SK-N-SH (cell line): ENCODE data around the gene CA5A. TPM values are rescaled to one million over a fixed set of nuclear protein-coding genes. Genes with fewer than 3 reads are reported as not detected.
"Not testable (repeated sequence)": the region's sequence is repeated elsewhere in the genome, so short reads cannot be mapped to it uniquely, and the experiment has no call there.

ENCODE experiments used
- CTCF ChIA-PET: fragments of 300-600, 350-600 bp; formaldehyde crosslinking; extraction: SDS; loops from one replicate; lab custom pipeline; 2021; lab: Yijun Ruan, JAX
- POLR2A ChIA-PET: fragments of 350-600 bp; sonication (Branson Sonifier 250); formaldehyde crosslinking; extraction: SDS; loops from one replicate; lab custom pipeline; 2020; ENCODE audit warnings: antibody characterized with exemption, inconsistent platforms; lab: Yijun Ruan, JAX
- DNase-seq: peaks from one replicate; pipeline ENCODE4 v3.0.0; 2012
- H2AFZ ChIP-seq: fragments of 200-600 bp; sonication (generic); 2 replicates; pipeline ENCODE4 v1.8.1; 2016; ENCODE audit warnings: antibody characterized with exemption, mild to moderate bottlenecking, low read depth
- H3F3A ChIP-seq: fragments of 200-600 bp; sonication (generic); replicated peaks from 2 replicates; pipeline ENCODE3; 2016; ENCODE audit warnings: antibody characterized with exemption, mild to moderate bottlenecking; ENCODE audit not compliant: insufficient read depth
- H3K27ac ChIP-seq, 2 experiments: fragments of 200-500 bp in 1 of 2; fragments of 200-600 bp in 1 of 2; sonication (Bioruptor generic) in 1 of 2; sonication (generic), shearing (Covaris generic) in 1 of 2; 2 replicates each; pipeline versions ENCODE4 v1.5.1 to v1.6.1; 2014 to 2016; ENCODE audit warnings: low read depth in 2 of 2, inconsistent platforms in 1 of 2, low read length in 1 of 2, mild to moderate bottlenecking in 1 of 2, mixed read lengths in 1 of 2
- H3K27me3 ChIP-seq: fragments of 200-600 bp; sonication (generic), shearing (Covaris generic); 2 replicates; pipeline ENCODE4 v1.6.1; 2016; ENCODE audit warnings: mixed run types; ENCODE audit not compliant: insufficient read depth
- H3K36me3 ChIP-seq, 2 experiments: fragments of 200-500 bp in 1 of 2; fragments of 200-600 bp in 1 of 2; sonication (Bioruptor generic) in 1 of 2; sonication (generic) in 1 of 2; replicated peaks in 1 of 2; 2 replicates each; pipeline versions ENCODE3 to v1.5.1; 2014 to 2016; ENCODE audit warnings: low read length in 1 of 2, mild to moderate bottlenecking in 1 of 2; ENCODE audit not compliant: insufficient read depth in 2 of 2, control insufficient read depth in 1 of 2
- H3K4me1 ChIP-seq, 2 experiments: fragments of 200-500 bp in 1 of 2; fragments of 200-600 bp in 1 of 2; sonication (Bioruptor generic) in 1 of 2; sonication (generic), shearing (Covaris generic) in 1 of 2; 2 replicates each; pipeline versions ENCODE4 v1.5.1 to v1.6.1; 2014 to 2016; ENCODE audit warnings: low read depth in 1 of 2, low read length in 1 of 2, mixed run types in 1 of 2; ENCODE audit not compliant: insufficient read depth in 2 of 2, control insufficient read depth in 1 of 2
- H3K4me2 ChIP-seq: fragments of 200-600 bp; sonication (generic), shearing (Covaris generic); 2 replicates; pipeline ENCODE4 v1.6.1; 2017; ENCODE audit warnings: mixed run types
- H3K4me3 ChIP-seq, 2 experiments: fragments of 200-500 bp in 1 of 2; fragments of 200-600 bp in 1 of 2; sonication (Bioruptor generic) in 1 of 2; sonication (generic), shearing (Covaris generic) in 1 of 2; 2 replicates each; pipeline versions ENCODE4 v1.5.1 to v1.8.1; 2014 to 2016; ENCODE audit warnings: low read depth in 2 of 2, inconsistent platforms in 1 of 2, low read length in 1 of 2, mild to moderate bottlenecking in 1 of 2, mixed read lengths in 1 of 2, moderate library complexity in 1 of 2
- H3K79me2 ChIP-seq: fragments of 200-600 bp; sonication (generic); 2 replicates; pipeline ENCODE4 v1.8.1; 2017; ENCODE audit warnings: mild to moderate bottlenecking; ENCODE audit not compliant: insufficient read depth
- H3K9ac ChIP-seq: fragments of 200-600 bp; sonication (generic); 2 replicates; pipeline ENCODE4 v1.6.1; 2017; ENCODE audit warnings: mixed run types
- H3K9me2 ChIP-seq: fragments of 200-600 bp; sonication (generic); 2 replicates; pipeline ENCODE4 v1.6.1; 2017; ENCODE audit warnings: mixed run types
- H3K9me3 ChIP-seq: fragments of 200-600 bp; sonication (generic); 2 replicates; pipeline ENCODE4 v1.6.1; 2017; ENCODE audit warnings: mixed run types, mild to moderate bottlenecking, moderate library complexity
- H4K20me1 ChIP-seq: fragments of 200-600 bp; sonication (generic); 2 replicates; pipeline ENCODE4 v1.6.1; 2017; ENCODE audit warnings: mild to moderate bottlenecking, mixed run types; ENCODE audit not compliant: insufficient read depth
- FOSL2 ChIP-seq: IDR thresholded peaks from 2 replicates; pipeline ENCODE4 v1.4.0; 2012; ENCODE audit warnings: low read depth, mild to moderate bottlenecking, moderate library complexity, borderline replicate concordance
- JUND ChIP-seq: IDR thresholded peaks from 2 replicates; pipeline ENCODE4 v1.4.0; 2012
- MAX ChIP-seq: IDR thresholded peaks from 2 replicates; pipeline ENCODE4 v1.4.0; 2012; ENCODE audit warnings: low read depth
- MXI1 ChIP-seq: IDR thresholded peaks from 2 replicates; pipeline ENCODE4 v1.6.1; 2012; ENCODE audit warnings: mild to moderate bottlenecking, low read depth, low read length, improper control_type of control experiment
- PBX3 ChIP-seq: IDR thresholded peaks from 2 replicates; pipeline ENCODE4; 2012
- POLR2AphosphoS5 ChIP-seq: IDR thresholded peaks from 2 replicates; pipeline ENCODE4 v1.6.1; 2012; ENCODE audit warnings: low read depth, low read length
- SIN3A ChIP-seq: IDR thresholded peaks from 2 replicates; pipeline ENCODE4 v1.6.1; 2012; ENCODE audit warnings: low read depth, mild to moderate bottlenecking, low read length, moderate library complexity, borderline replicate concordance
- TAF1 ChIP-seq: IDR thresholded peaks from 2 replicates; pipeline ENCODE4 v1.6.1; 2012; ENCODE audit warnings: low read depth, mild to moderate bottlenecking, low read length, moderate library complexity, borderline replicate concordance
- WGBS: methylation state at CpG from one replicate; pipeline ENCODE4 v1.1.6; 2017; ENCODE audit warnings: low lambda C conversion rate; 5-methylcytosine and 5-hydroxymethylcytosine counted together
- polyA plus RNA-seq, 3 experiments: library from polyadenylated mRNA; depleted of rRNA; stranded (reverse); fragments of >200 nt; gene quantifications; 2 replicates each; pipeline ENCODE4 v1.2.3, GENCODE V29; 2012

Gene CA5A
- polyA plus RNA-seq, 1 of the 3 experiments (the other 2 are of a cell fraction) = not detected

DNA sequence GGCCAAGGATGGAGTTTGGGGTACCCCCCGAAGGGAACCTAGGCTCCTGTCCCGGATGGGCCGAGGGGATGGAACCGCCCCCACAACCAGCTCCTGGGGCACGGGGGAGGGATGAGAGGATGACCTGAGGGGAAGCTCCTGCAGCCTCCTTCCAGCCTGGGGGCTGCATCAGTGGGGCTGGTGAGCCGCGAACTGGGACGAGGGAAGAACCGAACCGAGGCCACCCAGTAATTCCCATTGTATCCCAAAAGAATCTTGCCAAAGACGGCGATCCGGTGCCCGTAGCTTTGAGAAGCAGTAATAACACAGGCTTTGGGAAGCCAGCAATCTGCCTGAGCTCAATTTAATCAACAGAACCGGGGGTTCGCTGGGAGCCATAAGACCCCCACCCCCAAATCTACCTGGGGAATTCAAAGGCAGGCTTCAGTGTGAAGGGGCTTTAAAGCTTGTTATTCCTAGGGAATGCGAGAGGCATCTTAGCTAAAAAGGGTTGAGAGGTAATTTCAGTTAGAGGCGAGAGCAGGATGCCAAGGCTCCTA lies 66.4 kb downstream of the CA5A start:
- ChIA-PET POLR2A (interaction anchor here (0.6 to 2.6 kb wide), 8 partner anchors 14 to 93 kb away, joined by 3 to 13 read pairs (median 6); partner anchors contain the start of gene BANP), CTCF (interaction anchor here (2.1 to 12.8 kb wide), 3 partner anchors 21 to 101 kb away, joined by 5 to 281 read pairs (median 207); no protein-coding TSS in a partner anchor)
- not testable (repeated sequence) for DNase-seq, H3K9me3 ChIP-seq, H3K4me3 ChIP-seq, H3K9me2 ChIP-seq, H3F3A ChIP-seq, H3K36me3 ChIP-seq, H2AFZ ChIP-seq, H3K4me2 ChIP-seq, H3K27me3 ChIP-seq, H3K9ac ChIP-seq, H3K27ac ChIP-seq
- peaks cover 7 to 16% of the 10 kb centered on the region in 2 experiments; a peak in 2 of 4 replicates for H3K4me1 ChIP-seq
- H3K79me2 ChIP-seq = peaks cover 21% of the 10 kb centered on the region
- peaks cover 25% of the 10 kb centered on the region for H4K20me1 ChIP-seq
- 78% methylated on average over 13 of the region's 18 CpGs for WGBS

GRCh38 chr16:87869061-87869878 lies 67.1 kb downstream of the CA5A start, which contains the start of gene SLC7A5:
SLC7A5 (minus strand) TSS chr16:87869507; CDS start chr16:87869422, 85 bp downstream.
- not testable (repeated sequence) for H3K9me3 ChIP-seq, H3F3A ChIP-seq, H3K9me2 ChIP-seq, H3K27me3 ChIP-seq, H3K36me3 ChIP-seq
- TF ChIP-seq TAF1 = 0 out of 2 replicates have a peak, but pooled peaks have one; percentile 14
- TF ChIP-seq MAX = peak; percentile 86
- peak; percentile 79 for TF ChIP-seq POLR2AphosphoS5
- ChIA-PET POLR2A (interaction anchor here (0.6 to 2.6 kb wide), 8 partner anchors 14 to 92 kb away, joined by 3 to 13 read pairs (median 6); partner anchors contain the start of gene BANP), CTCF (interaction anchor here (1.1 to 12.8 kb wide), 5 partner anchors 20 to 101 kb away, joined by 3 to 281 read pairs (median 5); no protein-coding TSS in a partner anchor)
- DNase-seq = peak; percentile 92
- H4K20me1 ChIP-seq = peaks cover 31% of the 10 kb centered on the region
- H3K27ac ChIP-seq = peak within 1 kb of the TSS; percentile 53 to 56; a peak in 3 of 4 replicates
- peak within 1 kb of the TSS; percentile 46; the same call in 1 of the 2 replicates for H2AFZ ChIP-seq
- H3K4me1 ChIP-seq = peaks cover 11 to 16% of the 10 kb centered on the region in 2 experiments; a peak in 2 of 4 replicates
- WGBS = 13% methylated on average over 23 of the region's 109 CpGs
- H3K79me2 ChIP-seq = peaks cover 27% of the 10 kb centered on the region
- H3K4me3 ChIP-seq = peak within 1 kb of the TSS; percentile 60 to 72
- H3K4me2 ChIP-seq = peak within 1 kb of the TSS; percentile 95
- H3K9ac ChIP-seq = peak within 1 kb of the TSS; percentile 77

GRCh38 chr16:87868254-87869029 lies 67.9 kb downstream of the CA5A start:
- CTCF ChIA-PET = interaction anchor here (1.1 to 12.8 kb wide), 5 partner anchors 20 to 100 kb away, joined by 3 to 281 read pairs (median 5); no protein-coding TSS in a partner anchor

More at GRCh38 chr16:87868254-87869029, 67.9 kb downstream of the CA5A start:
- peak; percentile 30 for DNase-seq
- H3K79me2 ChIP-seq = peaks cover 33% of the 10 kb centered on the region
- peak overlapping the region; percentile 60 to 72 for H3K4me3 ChIP-seq
- H2AFZ ChIP-seq = peak overlapping the region; percentile 46; the same call in 1 of the 2 replicates
- not testable (repeated sequence) for H3K9me2 ChIP-seq, H3K36me3 ChIP-seq, H3K9me3 ChIP-seq, H3K27me3 ChIP-seq, H3F3A ChIP-seq
- peak overlapping the region in 1 of 2 experiments; percentile 56; a peak in 2 of 4 replicates for H3K27ac ChIP-seq
- 5% methylated on average over 31 of the region's 37 CpGs for WGBS
- H4K20me1 ChIP-seq = peaks cover 35% of the 10 kb centered on the region
- peaks cover 11 to 19% of the 10 kb centered on the region in 2 experiments; a peak in 2 of 4 replicates for H3K4me1 ChIP-seq
- H3K9ac ChIP-seq = peak overlapping the region; percentile 77; the same call in 1 of the 2 replicates
- POLR2A ChIA-PET = interaction anchor here (1.2 to 2.6 kb wide), 5 partner anchors 13 to 92 kb away, joined by 4 to 13 read pairs (median 7); no protein-coding TSS in a partner anchor
- peak; percentile 92 for TF ChIP-seq MAX
- TF ChIP-seq SIN3A = peak; percentile 57; the same call in 1 of the 2 replicates
- TF ChIP-seq MXI1 = peak; percentile 93
- peak; percentile 25; the same call in 1 of the 2 replicates for TF ChIP-seq FOSL2
- TF ChIP-seq JUND = 0 out of 2 replicates have a peak, but pooled peaks have one; percentile 10
- TF ChIP-seq PBX3 = peak; percentile 26; the same call in 1 of the 2 replicates
- H3K4me2 ChIP-seq = peak overlapping the region; percentile 95
